SK-N-SH (cell line): ENCODE measurements around the gene CTNNA3.

Experiments used
- MAX ChIP-seq: IDR thresholded peaks from 2 replicates; pipeline ENCODE4 v1.4.0; 2012; ENCODE audit warnings: low read depth
- TF ChIP-seq, protein P1 (sequence below): fragments of 200-600 bp; sonication (generic); IDR thresholded peaks from 2 replicates; pipeline ENCODE4 v1.6.1; 2017; ENCODE audit warnings: antibody characterized with exemption, mild to moderate bottlenecking, moderate library complexity

GRCh38 chr10:66555061-66555460 is 1140.9 kb downstream of the CTNNA3 start:
- TF ChIP-seq, protein P1, sequence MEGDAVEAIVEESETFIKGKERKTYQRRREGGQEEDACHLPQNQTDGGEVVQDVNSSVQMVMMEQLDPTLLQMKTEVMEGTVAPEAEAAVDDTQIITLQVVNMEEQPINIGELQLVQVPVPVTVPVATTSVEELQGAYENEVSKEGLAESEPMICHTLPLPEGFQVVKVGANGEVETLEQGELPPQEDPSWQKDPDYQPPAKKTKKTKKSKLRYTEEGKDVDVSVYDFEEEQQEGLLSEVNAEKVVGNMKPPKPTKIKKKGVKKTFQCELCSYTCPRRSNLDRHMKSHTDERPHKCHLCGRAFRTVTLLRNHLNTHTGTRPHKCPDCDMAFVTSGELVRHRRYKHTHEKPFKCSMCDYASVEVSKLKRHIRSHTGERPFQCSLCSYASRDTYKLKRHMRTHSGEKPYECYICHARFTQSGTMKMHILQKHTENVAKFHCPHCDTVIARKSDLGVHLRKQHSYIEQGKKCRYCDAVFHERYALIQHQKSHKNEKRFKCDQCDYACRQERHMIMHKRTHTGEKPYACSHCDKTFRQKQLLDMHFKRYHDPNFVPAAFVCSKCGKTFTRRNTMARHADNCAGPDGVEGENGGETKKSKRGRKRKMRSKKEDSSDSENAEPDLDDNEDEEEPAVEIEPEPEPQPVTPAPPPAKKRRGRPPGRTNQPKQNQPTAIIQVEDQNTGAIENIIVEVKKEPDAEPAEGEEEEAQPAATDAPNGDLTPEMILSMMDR = no peak
- no peak for TF ChIP-seq MAX
